Cardiac muscle cell (in vitro differentiated cells and primary cell): ENCODE data around the gene TASP1. TPM values are rescaled to one million over a fixed set of nuclear protein-coding genes. Genes with fewer than 3 reads are reported as not detected.
A peak's percentile ranks its signal among the peaks of the same experiment; 100 is the strongest.
"Not testable (repeated sequence)": the region's sequence is repeated elsewhere in the genome, so short reads cannot be mapped to it uniquely, and the experiment has no call there.

Source experiments
- DNase-seq, 2 donors: peaks; one replicate each; pipeline versions ENCODE4 v3.0.0 to v3.0.0-alpha.2; 2010 to 2017; ENCODE audit warnings: low read depth in 1 of 2, low spot score in 1 of 2
- H3K27ac ChIP-seq: fragments of 200-600 bp; sonication (generic); 2 replicates; pipeline ENCODE4 v1.5.1; 2016
- H3K27me3 ChIP-seq: fragments of 200-600 bp; sonication (generic); 2 replicates; pipeline ENCODE4 v1.6.0; 2016; ENCODE audit warnings: control low read depth
- H3K36me3 ChIP-seq: fragments of 200-600 bp; sonication (generic); 2 replicates; pipeline ENCODE4 v1.5.1; 2016; ENCODE audit warnings: control low read depth
- H3K4me1 ChIP-seq: fragments of 200-600 bp; sonication (generic); 2 replicates; pipeline ENCODE4 v1.8.1; 2017; ENCODE audit warnings: low read depth, mild to moderate bottlenecking, mixed run types
- H3K4me3 ChIP-seq: fragments of 200-600 bp; sonication (generic); 2 replicates; pipeline ENCODE4 v1.5.1; 2016; ENCODE audit warnings: mild to moderate bottlenecking
- H3K9me3 ChIP-seq: fragments of 200-600 bp; sonication (generic); 2 replicates; pipeline ENCODE4 v1.5.1; 2017; ENCODE audit warnings: low read depth, mild to moderate bottlenecking, control low read depth
- CTCF ChIP-seq: IDR thresholded peaks from 2 replicates; pipeline ENCODE4 v1.5.1; 2012; ENCODE audit warnings: low read depth, mild to moderate bottlenecking, low read length
- polyA plus RNA-seq: library from polyadenylated mRNA; unstranded; fragments of >200 nt; fragmentation: Nextera tagmentation; extraction: Ambion mirVana; gene quantifications from 2 replicates; pipeline ENCODE4 v1.2.1, GENCODE V29; 2016
- total RNA-seq: library from RNA; depleted of rRNA; stranded (reverse); fragments of >200 nt; gene quantifications from 2 replicates; pipeline ENCODE4 v1.2.3, GENCODE V29; 2016

Gene TASP1
- total and polyA plus RNA-seq, 2 experiments from 2014 or later, result 9.3 to 12.6 TPM

- Histone ChIP-seq H3K4me1 (peaks cover 9% of the 10 kb centered on the region), H3K9me3 (no peaks in the 10 kb centered on the region), H3K27ac (no peak overlapping the region), H3K4me3 (no peak overlapping the region), H3K36me3 (no peaks in the 10 kb centered on the region), H3K27me3 (no peaks in the 10 kb centered on the region)
- no peak for TF ChIP-seq CTCF
- DNase-seq, result peak; percentile 5 to 55
Observed at GRCh38 chr20:13610184-13610583, 28.5 kb downstream of the TASP1 start.

- Histone ChIP-seq H3K27ac (no peak overlapping the region), H3K9me3 (no peaks in the 10 kb centered on the region), H3K27me3 (no peaks in the 10 kb centered on the region), H3K4me3 (no peak overlapping the region), H3K4me1 (no peaks in the 10 kb centered on the region), H3K36me3 (no peaks in the 10 kb centered on the region)
- DNase-seq, result no peak
- TF ChIP-seq CTCF, result no peak
Observed at GRCh38 chr20:13608066-13608465, 30.7 kb downstream of the TASP1 start.

- H3K27me3 ChIP-seq, H3K36me3 ChIP-seq, H3K9me3 ChIP-seq, H3K4me3 ChIP-seq, DNase-seq, H3K4me1 ChIP-seq, H3K27ac ChIP-seq: not testable (repeated sequence)
Observed at GRCh38 chr20:13593423-13593822, 45.3 kb downstream of the TASP1 start.

- no peak for TF ChIP-seq CTCF
- DNase-seq, result no peak
- H3K27me3 ChIP-seq, result no peaks in the 10 kb centered on the region
- no peak overlapping the region for H3K27ac ChIP-seq
- no peaks in the 10 kb centered on the region for H3K36me3 ChIP-seq
- H3K4me3 ChIP-seq, result no peak overlapping the region
- H3K4me1 ChIP-seq, result no peaks in the 10 kb centered on the region
- H3K9me3 ChIP-seq, result no peaks in the 10 kb centered on the region
Observed at GRCh38 chr20:13588049-13588448, 50.7 kb downstream of the TASP1 start.

- TF ChIP-seq CTCF, result no peak
- Histone ChIP-seq H3K4me1 (no peaks in the 10 kb centered on the region), H3K4me3 (no peak overlapping the region), H3K9me3 (no peaks in the 10 kb centered on the region), H3K27me3 (no peaks in the 10 kb centered on the region), H3K27ac (no peak overlapping the region), H3K36me3 (no peaks in the 10 kb centered on the region)
- DNase-seq, result no peak
Observed at GRCh38 chr20:13587370-13587769, 51.4 kb downstream of the TASP1 start.

- no peak for DNase-seq
- no peak overlapping the region for H3K4me3 ChIP-seq
- H3K27me3 ChIP-seq, result no peaks in the 10 kb centered on the region
- TF ChIP-seq CTCF, result no peak
- no peaks in the 10 kb centered on the region for H3K36me3 ChIP-seq
- H3K27ac ChIP-seq, result no peak overlapping the region
- H3K4me1 ChIP-seq, result no peaks in the 10 kb centered on the region
- no peaks in the 10 kb centered on the region for H3K9me3 ChIP-seq
Observed at GRCh38 chr20:13586133-13586532, 52.6 kb downstream of the TASP1 start.
